Left lung (tissue), 10 donors: Measurements from ENCODE around the gene ZBTB42. TPM values are rescaled to one million over a fixed set of nuclear protein-coding genes. Genes with fewer than 3 reads are reported as not detected.
A peak's percentile ranks its signal among the peaks of the same experiment; 100 is the strongest.

Experiments
- ATAC-seq: fragments of 200-7000 bp; cut with Tn5 transposase; one replicate; pipeline ENCODE4 v1.9.1; 2020; ENCODE audit warnings: moderate library complexity
- DNase-seq, 4 donors: peaks; one replicate each; pipeline ENCODE4 v3.0.0-alpha.2; 2013 to 2020
- H3K27ac ChIP-seq, 2 donors: fragments of 200-600 bp; sonication (generic) in 1 of 2; one replicate each; pipeline versions ENCODE4 v1.5.0 to v1.8.0; 2020 to 2021
- H3K27me3 ChIP-seq, 2 donors: fragments of 200-600 bp; sonication (generic) in 1 of 2; one replicate each; pipeline versions ENCODE4 v1.5.0 to v1.8.0; 2020 to 2021
- H3K36me3 ChIP-seq, 2 donors: fragments of 200-600 bp; sonication (generic) in 1 of 2; one replicate each; pipeline versions ENCODE4 v1.5.0 to v1.8.0; 2020 to 2021
- H3K4me1 ChIP-seq, 2 donors: fragments of 200-600 bp; one replicate each; pipeline ENCODE4 v1.8.0; 2021
- H3K4me3 ChIP-seq, 2 donors: fragments of 200-600 bp; sonication (generic) in 1 of 2; one replicate each; pipeline versions ENCODE4 v1.5.0 to v1.8.0; 2020 to 2021; ENCODE audit warnings: mild to moderate bottlenecking in 1 of 2
- H3K9me3 ChIP-seq, 2 donors: fragments of 200-600 bp; sonication (generic) in 1 of 2; one replicate each; pipeline versions ENCODE4 v1.5.0 to v1.8.0; 2020 to 2021
- intact Hi-C, 2 donors: fragments of 100-400 bp; cut with DNase I; formaldehyde crosslinking; loops; one replicate each; pipeline versions ENCODE4 v1.11.2 to v1.14.2; 2022
- polyA plus RNA-seq, 6 donors: library from polyadenylated mRNA; unstranded; fragments of 120-200 nt; gene quantifications; one replicate each; pipeline ENCODE4 v1.2.1, GENCODE V29; 2013; ENCODE audit not compliant: insufficient read length in 6 of 6
- total RNA-seq, 2 donors: library from RNA; stranded (reverse); fragmentation: NEBNext Ultra II Directional; extraction: Animal tissue kit (Norgen Biotek cat#: 25700); gene quantifications; one replicate each; pipeline ENCODE4 v1.2.1, GENCODE V29; 2021
- TF ChIP-seq, protein P1 (sequence below), 2 donors: fragments of 200-600 bp; sonication (generic) in 1 of 2; IDR thresholded peaks; one replicate each; pipeline versions ENCODE4 v1.5.0 to v1.8.0; 2021; ENCODE audit warnings: antibody characterized with exemption in 2 of 2
- donor health status: DM: no; HTN: yes; CAD: no.
- donor health status: DM: no; HTN: no; CAD: no.

Gene ZBTB42
- total and polyA plus RNA-seq, 8 donors: 5.8 to 12.1 (median 9.3) TPM

DNA sequence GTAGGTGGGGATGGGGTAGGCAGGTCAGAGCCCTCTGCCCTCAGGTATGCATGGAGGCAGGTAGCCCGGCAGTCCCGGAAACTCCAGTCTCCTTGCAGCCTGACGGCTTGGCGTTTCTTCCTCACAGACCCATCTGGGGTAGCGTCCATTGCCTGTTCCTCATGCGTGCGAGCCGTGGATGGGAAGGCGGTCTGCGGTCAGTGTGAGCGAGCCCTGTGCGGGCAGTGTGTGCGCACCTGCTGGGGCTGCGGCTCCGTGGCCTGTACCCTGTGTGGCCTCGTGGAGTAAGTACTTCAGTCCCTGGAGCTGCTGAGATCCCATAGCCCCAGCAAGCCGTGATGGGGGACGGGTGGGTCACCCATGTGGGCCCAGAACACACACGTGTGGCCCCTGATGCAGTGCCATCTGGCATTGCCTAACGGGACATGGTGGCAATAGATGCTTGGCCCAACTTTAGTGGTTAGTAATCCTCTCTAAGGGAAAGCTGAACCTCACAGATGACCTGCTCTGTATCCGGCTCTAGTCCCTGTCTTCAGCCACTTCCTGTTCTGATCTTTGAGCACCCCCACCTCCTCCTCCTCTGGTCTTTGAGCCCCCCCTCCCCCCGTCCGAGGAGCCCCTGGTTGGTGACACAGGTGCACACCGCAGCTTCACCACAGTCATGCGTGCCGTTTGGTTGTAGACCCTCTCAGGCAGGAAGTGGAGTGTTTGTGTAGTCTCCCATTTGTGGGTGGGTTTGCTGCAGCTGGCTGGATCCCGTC lies 44.2 kb upstream of the ZBTB42 start:
- H3K27ac ChIP-seq: no peak overlapping the region
- DNase-seq (peak in 1 of 4 donors; percentile 74), ATAC-seq (no peak)
- no peaks in the 10 kb centered on the region for H3K27me3 ChIP-seq
- no peak overlapping the region for H3K4me3 ChIP-seq
- intact Hi-C loops: no loop called here
- H3K36me3 ChIP-seq: peaks cover 0 to 47% of the 10 kb centered on the region in 2 donors
- TF ChIP-seq, protein P1, sequence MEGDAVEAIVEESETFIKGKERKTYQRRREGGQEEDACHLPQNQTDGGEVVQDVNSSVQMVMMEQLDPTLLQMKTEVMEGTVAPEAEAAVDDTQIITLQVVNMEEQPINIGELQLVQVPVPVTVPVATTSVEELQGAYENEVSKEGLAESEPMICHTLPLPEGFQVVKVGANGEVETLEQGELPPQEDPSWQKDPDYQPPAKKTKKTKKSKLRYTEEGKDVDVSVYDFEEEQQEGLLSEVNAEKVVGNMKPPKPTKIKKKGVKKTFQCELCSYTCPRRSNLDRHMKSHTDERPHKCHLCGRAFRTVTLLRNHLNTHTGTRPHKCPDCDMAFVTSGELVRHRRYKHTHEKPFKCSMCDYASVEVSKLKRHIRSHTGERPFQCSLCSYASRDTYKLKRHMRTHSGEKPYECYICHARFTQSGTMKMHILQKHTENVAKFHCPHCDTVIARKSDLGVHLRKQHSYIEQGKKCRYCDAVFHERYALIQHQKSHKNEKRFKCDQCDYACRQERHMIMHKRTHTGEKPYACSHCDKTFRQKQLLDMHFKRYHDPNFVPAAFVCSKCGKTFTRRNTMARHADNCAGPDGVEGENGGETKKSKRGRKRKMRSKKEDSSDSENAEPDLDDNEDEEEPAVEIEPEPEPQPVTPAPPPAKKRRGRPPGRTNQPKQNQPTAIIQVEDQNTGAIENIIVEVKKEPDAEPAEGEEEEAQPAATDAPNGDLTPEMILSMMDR (IDR thresholded peaks at IDR 0.05): no peak
- no peaks in the 10 kb centered on the region for H3K9me3 ChIP-seq
- peaks cover 10 to 27% of the 10 kb centered on the region in 2 donors for H3K4me1 ChIP-seq

DNA sequence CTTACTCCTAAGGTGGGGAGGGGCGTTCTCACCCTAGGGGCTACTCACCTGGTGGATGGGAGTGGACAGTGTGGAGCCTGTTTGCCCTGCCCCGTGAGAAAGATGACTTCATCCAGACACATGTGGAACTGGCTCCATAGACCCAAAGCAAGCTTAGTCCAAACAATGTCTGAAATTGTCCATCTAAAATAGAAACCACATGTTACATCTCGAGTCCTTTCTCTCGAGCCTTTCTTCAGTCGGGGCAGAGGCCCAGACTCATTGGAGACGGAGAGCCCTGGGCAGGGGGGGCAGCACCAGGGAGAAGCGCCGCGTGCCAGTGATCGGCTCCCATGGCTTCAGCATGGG lies 43.7 kb upstream of the ZBTB42 start:
- H3K4me3 ChIP-seq: no peak overlapping the region
- H3K36me3 ChIP-seq: peaks cover 0 to 47% of the 10 kb centered on the region in 2 donors
- H3K27ac ChIP-seq: no peak overlapping the region
- intact Hi-C loops: no loop called here
- TF ChIP-seq, protein P1 (IDR thresholded peaks at IDR 0.05): no peak
- ATAC-seq: no peak
- DNase-seq: peak in 1 of 4 donors; percentile 30
- H3K4me1 ChIP-seq: peaks cover 10 to 22% of the 10 kb centered on the region in 2 donors
- no peaks in the 10 kb centered on the region for H3K9me3 ChIP-seq
- H3K27me3 ChIP-seq: no peaks in the 10 kb centered on the region

DNA sequence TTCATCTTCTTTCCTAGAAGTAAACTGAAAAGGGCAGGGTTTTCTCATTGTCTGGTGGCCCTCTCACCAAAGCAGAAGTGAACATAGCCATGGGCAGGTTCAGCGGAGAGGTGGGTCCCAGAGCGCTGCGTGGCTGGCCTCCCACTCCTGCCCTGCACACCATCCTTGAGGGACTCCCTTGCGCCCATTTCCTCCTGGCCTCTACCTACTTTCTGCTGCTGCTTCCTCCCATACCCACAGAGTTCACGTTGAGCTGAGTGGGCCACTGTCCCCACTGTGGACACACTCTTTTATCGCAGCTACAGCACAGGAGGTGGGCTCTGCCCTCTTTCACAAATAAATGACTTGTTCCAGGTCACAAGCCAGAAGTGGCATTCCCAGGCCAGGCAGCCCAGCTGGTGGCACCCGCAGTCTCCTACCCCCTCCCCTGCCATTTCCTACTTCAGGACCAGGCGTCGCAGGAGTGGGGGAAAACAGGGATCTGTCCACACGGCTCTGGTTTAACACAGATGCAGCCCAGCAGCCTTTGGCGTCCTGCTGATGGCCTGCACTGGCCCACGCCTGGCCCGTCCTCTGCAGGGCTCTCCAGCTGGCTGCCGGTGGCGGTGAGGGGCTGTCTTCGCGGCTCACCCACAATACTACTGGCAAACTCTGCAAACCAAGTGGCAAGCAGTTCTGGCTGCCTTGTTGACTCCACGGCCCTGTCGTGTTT lies 43.1 kb upstream of the ZBTB42 start:
- H3K36me3 ChIP-seq: peaks cover 0 to 51% of the 10 kb centered on the region in 2 donors
- H3K9me3 ChIP-seq: no peaks in the 10 kb centered on the region
- peaks cover 10 to 21% of the 10 kb centered on the region in 2 donors for H3K4me1 ChIP-seq
- ATAC-seq: no peak
- intact Hi-C loops: no loop called here
- DNase-seq: peak in 1 of 4 donors; percentile 51
- H3K4me3 ChIP-seq: no peak overlapping the region
- TF ChIP-seq, protein P1 (IDR thresholded peaks at IDR 0.05): no peak
- no peak overlapping the region for H3K27ac ChIP-seq
- no peaks in the 10 kb centered on the region for H3K27me3 ChIP-seq

DNA sequence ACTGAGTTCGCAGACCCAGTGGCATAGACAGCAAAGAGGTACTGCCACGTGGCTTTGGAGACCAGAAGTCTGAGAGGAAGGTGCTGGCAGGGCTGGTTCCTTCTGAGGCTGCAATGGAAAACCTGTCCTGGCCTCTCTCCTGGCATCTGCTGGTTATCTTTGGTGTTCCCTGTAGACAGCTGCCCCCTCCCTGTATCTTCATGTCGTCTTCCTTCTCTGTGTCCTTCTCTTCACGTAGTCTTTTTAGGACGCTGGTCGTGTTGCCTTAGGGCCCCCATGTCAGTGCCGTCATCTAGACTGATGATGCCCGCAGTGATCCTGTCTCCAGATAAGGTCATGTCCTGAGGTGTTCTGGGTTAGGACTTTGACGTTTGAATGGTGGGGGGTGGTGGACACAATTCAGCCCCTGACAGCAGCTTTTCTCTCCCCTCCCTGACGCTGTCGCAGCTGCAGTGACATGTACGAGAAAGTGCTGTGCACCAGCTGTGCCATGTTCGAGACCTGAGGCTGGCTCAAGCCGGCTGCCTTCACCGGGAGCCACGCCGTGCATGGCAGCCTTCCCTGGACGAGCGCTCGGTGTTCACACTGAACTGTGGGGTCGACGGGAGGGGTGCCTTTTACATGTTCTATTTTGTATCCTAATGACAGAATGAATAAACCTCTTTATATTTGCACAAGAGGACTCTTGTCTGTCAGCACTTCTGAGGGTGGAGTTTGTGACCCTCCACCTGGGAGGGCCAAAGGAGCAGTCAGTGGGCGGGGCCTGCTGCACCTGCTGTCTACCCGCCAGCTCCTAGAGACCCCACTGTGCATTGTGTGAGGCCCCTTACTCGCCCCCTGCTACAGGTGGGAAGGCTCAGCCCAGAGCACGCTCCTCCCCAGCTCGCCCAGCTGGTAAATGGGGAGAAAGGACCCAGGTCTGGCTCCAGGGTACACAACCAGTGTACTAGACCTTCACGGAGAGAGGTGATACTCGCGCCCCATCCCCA lies 41.6 kb upstream of the ZBTB42 start:
- Histone ChIP-seq H3K4me1 (peaks cover 5 to 11% of the 10 kb centered on the region in 2 donors), H3K36me3 (peaks cover 0 to 55% of the 10 kb centered on the region in 2 donors), H3K9me3 (no peaks in the 10 kb centered on the region), H3K27ac (no peak overlapping the region), H3K4me3 (no peak overlapping the region), H3K27me3 (no peaks in the 10 kb centered on the region)
- TF ChIP-seq, protein P1 (IDR thresholded peaks at IDR 0.05): no peak
- intact Hi-C loops: no loop called here
- ATAC-seq (no peak), DNase-seq (peak in 1 of 4 donors; percentile 57)
